Immature natural killer cell (primary cell): ENCODE results near the gene PTPRK. TPM values are rescaled to one million over a fixed set of nuclear protein-coding genes. Genes with fewer than 3 reads are reported as not detected.
"Not testable (repeated sequence)": the region's sequence is repeated elsewhere in the genome, so short reads cannot be mapped to it uniquely, and the experiment has no call there.

Experiments
- DNase-seq, 3 donors: peaks; one replicate each; pipeline ENCODE4 v3.0.0; 2022; ENCODE audit warnings: mixed read lengths in 1 of 3
- H3K27ac Mint-ChIP-seq, 6 donors: one replicate each; pipeline ENCODE4 v1.8.0; 2020; ENCODE audit warnings: mixed read lengths in 6 of 6, mild to moderate bottlenecking in 5 of 6, inconsistent platforms in 4 of 6, moderate library complexity in 3 of 6
- H3K27me3 Mint-ChIP-seq, 3 donors: one replicate each; pipeline ENCODE4 v1.8.0; 2020 to 2021; ENCODE audit warnings: low read depth in 3 of 3, mild to moderate bottlenecking in 3 of 3, mixed read lengths in 3 of 3, moderate library complexity in 3 of 3, inconsistent platforms in 1 of 3
- H3K36me3 Mint-ChIP-seq, 3 donors: one replicate each; pipeline ENCODE4 v1.8.0; 2020; ENCODE audit warnings: mixed read lengths in 3 of 3, inconsistent platforms in 2 of 3, mild to moderate bottlenecking in 2 of 3
- H3K4me1 Mint-ChIP-seq, 2 donors: one replicate each; pipeline ENCODE4 v1.8.0; 2020; ENCODE audit warnings: inconsistent platforms in 2 of 2, mild to moderate bottlenecking in 2 of 2, mixed read lengths in 2 of 2, moderate library complexity in 1 of 2
- H3K4me3 Mint-ChIP-seq, 5 donors: one replicate each; pipeline ENCODE4 v1.8.0; 2020; ENCODE audit warnings: mild to moderate bottlenecking in 5 of 5, mixed read lengths in 5 of 5, inconsistent platforms in 3 of 5, moderate library complexity in 3 of 5
- H3K9me3 Mint-ChIP-seq, 6 donors: one replicate each; pipeline ENCODE4 v1.8.0; 2020; ENCODE audit warnings: mild to moderate bottlenecking in 6 of 6, mixed read lengths in 6 of 6, inconsistent platforms in 4 of 6, moderate library complexity in 3 of 6
- polyA plus RNA-seq, 3 donors: library from polyadenylated mRNA; unstranded; fragments of 300-500 nt; fragmentation: Illumina TruSeq; gene quantifications; one replicate each; pipeline ENCODE4 v1.2.3, GENCODE V29; 2021

Gene PTPRK
- polyA plus RNA-seq, 3 donors from 2014 or later = not detected

- no peaks in the 10 kb centered on the region for H3K36me3 Mint-ChIP-seq
- H3K4me3 Mint-ChIP-seq = no peak overlapping the region
- no peak overlapping the region for H3K27ac Mint-ChIP-seq
Measured at GRCh38 chr6:128492386-128492785, 28.0 kb downstream of the PTPRK start.

GRCh38 chr6:128491610-128492206 lies 28.7 kb downstream of the PTPRK start:
- no peak for DNase-seq
- Mint-ChIP-seq H3K9me3 (peaks cover 0 to 3% (median 0%) of the 10 kb centered on the region in 6 donors), H3K4me1 (peaks cover 0 to 4% of the 10 kb centered on the region in 2 donors), H3K4me3 (peak overlapping the region in 3 of 5 donors; percentile 9 to 43 (median 15)), H3K36me3 (no peaks in the 10 kb centered on the region), H3K27me3 (peaks cover 2 to 3% (median 2%) of the 10 kb centered on the region in 3 donors), H3K27ac (no peak overlapping the region)

More at GRCh38 chr6:128492386-128492785, 28.0 kb downstream of the PTPRK start:
- DNase-seq = no peak
- H3K27me3 Mint-ChIP-seq = peaks cover under 1 to 3% (median 2%) of the 10 kb centered on the region in 3 donors
- peaks cover 0 to 3% (median 0%) of the 10 kb centered on the region in 6 donors for H3K9me3 Mint-ChIP-seq
- H3K4me1 Mint-ChIP-seq = peaks cover 0 to 4% of the 10 kb centered on the region in 2 donors

DNA sequence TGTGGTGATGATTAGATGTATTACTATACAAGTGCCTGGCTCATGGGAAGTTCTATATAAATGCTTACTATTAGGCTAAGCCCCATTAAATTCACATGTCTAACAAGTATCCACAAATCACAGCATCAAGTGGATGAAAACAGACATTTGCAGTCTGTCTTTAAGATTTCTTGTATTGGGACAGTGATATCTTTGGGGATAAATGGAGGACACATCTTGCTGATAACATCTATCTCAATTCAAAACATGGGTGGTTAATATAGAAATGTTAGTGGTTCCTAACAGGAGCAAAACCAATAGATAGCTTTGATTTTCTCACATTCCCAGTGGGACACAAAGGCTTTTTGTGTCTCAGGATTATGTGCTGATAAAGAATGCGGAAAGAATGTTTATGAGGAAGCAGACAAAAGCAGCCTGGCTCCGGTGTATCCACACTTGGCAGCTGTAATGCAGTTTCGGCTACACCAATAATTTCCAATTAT lies 29.3 kb downstream of the PTPRK start:
- H3K9me3 Mint-ChIP-seq = peaks cover 0 to 3% (median 0%) of the 10 kb centered on the region in 6 donors
- H3K27me3 Mint-ChIP-seq = peaks cover 2 to 3% (median 3%) of the 10 kb centered on the region in 3 donors
- no peaks in the 10 kb centered on the region for H3K36me3 Mint-ChIP-seq
- DNase-seq = no peak
- H3K4me3 Mint-ChIP-seq = no peak overlapping the region
- no peak overlapping the region for H3K27ac Mint-ChIP-seq
- peaks cover 0 to 4% of the 10 kb centered on the region in 2 donors for H3K4me1 Mint-ChIP-seq

- Mint-ChIP-seq H3K27ac (no peak overlapping the region), H3K27me3 (peaks cover 3% of the 10 kb centered on the region in 3 donors), H3K36me3 (no peaks in the 10 kb centered on the region), H3K9me3 (peaks cover 0 to 3% (median 0%) of the 10 kb centered on the region in 6 donors), H3K4me3 (no peak overlapping the region), H3K4me1 (peaks cover 0 to 4% of the 10 kb centered on the region in 2 donors)
- DNase-seq = no peak
Measured at GRCh38 chr6:128487746-128488145, 32.7 kb downstream of the PTPRK start.

DNA sequence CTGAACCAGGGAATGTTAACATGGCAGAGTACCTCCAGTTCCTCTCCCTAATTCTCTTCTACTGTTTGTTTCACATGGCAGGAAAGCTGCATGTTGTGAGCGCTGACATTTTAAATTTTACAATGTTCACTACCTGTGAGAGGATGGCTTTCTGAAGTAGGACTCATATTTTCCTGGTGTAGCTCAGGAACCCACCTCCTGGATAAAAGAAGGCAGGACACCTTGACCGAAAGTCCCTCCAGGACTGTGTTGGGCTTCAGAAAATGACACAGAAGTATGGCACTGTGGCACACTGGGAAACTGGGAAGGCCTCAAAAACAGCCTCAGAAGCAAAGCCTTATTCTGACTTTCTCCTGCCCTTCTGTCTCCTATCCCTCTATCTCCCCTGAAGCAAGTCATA lies 33.3 kb downstream of the PTPRK start:
- H3K4me1 Mint-ChIP-seq = peaks cover 0 to 4% of the 10 kb centered on the region in 2 donors
- no peak overlapping the region for H3K4me3 Mint-ChIP-seq
- H3K9me3 Mint-ChIP-seq = peaks cover 0 to 2% (median 0%) of the 10 kb centered on the region in 6 donors
- no peak overlapping the region for H3K27ac Mint-ChIP-seq
- no peaks in the 10 kb centered on the region for H3K36me3 Mint-ChIP-seq
- H3K27me3 Mint-ChIP-seq = peaks cover 3% of the 10 kb centered on the region in 3 donors
- DNase-seq = no peak

DNA sequence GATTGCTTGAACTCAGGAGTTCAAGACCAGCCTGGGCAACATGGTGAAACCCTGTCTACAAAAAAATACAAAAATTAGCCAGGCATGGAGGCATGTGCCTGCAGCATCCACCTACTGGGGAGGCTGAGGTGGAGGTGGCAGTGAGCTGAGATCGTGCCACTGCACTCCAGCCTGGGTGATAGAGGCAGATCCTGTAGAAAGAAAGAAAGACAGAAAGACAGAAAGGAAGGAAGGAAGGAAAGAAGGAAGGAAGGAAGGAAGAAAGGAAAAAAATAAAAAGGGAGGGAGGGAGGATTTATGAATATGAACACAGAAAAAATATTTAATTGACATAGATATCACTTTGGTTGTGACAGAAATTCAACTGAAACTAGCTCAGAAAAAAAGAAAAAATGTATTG lies 33.8 kb downstream of the PTPRK start:
- H3K36me3 Mint-ChIP-seq, H3K4me1 Mint-ChIP-seq, H3K27me3 Mint-ChIP-seq, H3K27ac Mint-ChIP-seq, H3K4me3 Mint-ChIP-seq, DNase-seq, H3K9me3 Mint-ChIP-seq: not testable (repeated sequence)

GRCh38 chr6:128483472-128484135 lies 36.8 kb downstream of the PTPRK start:
- Mint-ChIP-seq H3K9me3 (peaks cover 0 to 5% (median 0%) of the 10 kb centered on the region in 6 donors), H3K4me3 (no peak overlapping the region), H3K27ac (no peak overlapping the region), H3K36me3 (no peaks in the 10 kb centered on the region), H3K27me3 (peaks cover 0 to 3% (median 3%) of the 10 kb centered on the region in 3 donors), H3K4me1 (peaks cover 4% of the 10 kb centered on the region in 2 donors)
- DNase-seq = no peak

- Mint-ChIP-seq H3K36me3 (no peaks in the 10 kb centered on the region), H3K4me3 (no peak overlapping the region), H3K9me3 (peaks cover 0 to 5% (median 0%) of the 10 kb centered on the region in 6 donors), H3K27ac (no peak overlapping the region), H3K4me1 (peaks cover 10 to 11% of the 10 kb centered on the region in 2 donors), H3K27me3 (peaks cover 0 to 3% (median 3%) of the 10 kb centered on the region in 3 donors)
- DNase-seq = no peak
Measured at GRCh38 chr6:128482642-128483041, 37.8 kb downstream of the PTPRK start.

DNA sequence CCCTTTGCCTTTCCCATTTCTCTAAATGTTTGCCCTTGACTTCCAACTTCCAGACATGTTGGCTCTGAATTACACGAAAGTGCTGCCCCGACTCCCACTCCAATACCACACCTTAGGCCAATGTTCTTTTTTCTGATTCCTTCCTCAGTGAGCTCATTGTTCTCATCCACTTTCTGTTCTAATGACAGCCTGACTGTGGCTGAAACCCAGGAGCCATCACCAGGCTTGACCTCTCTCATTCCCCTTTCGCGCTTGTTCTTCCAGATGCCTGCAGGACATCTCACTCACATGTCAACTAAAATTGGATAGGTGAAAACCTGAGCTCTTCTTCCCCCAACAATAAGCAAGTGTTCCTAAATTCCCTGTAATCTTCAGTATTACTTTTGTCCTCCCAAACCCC lies 40.4 kb downstream of the PTPRK start:
- H3K27ac Mint-ChIP-seq = no peak overlapping the region
- H3K4me1 Mint-ChIP-seq = peaks cover 10 to 11% of the 10 kb centered on the region in 2 donors
- H3K4me3 Mint-ChIP-seq = peak overlapping the region in 1 of 5 donors; percentile 0
- no peaks in the 10 kb centered on the region for H3K27me3 Mint-ChIP-seq
- no peak for DNase-seq
- no peaks in the 10 kb centered on the region for H3K36me3 Mint-ChIP-seq
- peaks cover 0 to 7% (median 0%) of the 10 kb centered on the region in 6 donors for H3K9me3 Mint-ChIP-seq

DNA sequence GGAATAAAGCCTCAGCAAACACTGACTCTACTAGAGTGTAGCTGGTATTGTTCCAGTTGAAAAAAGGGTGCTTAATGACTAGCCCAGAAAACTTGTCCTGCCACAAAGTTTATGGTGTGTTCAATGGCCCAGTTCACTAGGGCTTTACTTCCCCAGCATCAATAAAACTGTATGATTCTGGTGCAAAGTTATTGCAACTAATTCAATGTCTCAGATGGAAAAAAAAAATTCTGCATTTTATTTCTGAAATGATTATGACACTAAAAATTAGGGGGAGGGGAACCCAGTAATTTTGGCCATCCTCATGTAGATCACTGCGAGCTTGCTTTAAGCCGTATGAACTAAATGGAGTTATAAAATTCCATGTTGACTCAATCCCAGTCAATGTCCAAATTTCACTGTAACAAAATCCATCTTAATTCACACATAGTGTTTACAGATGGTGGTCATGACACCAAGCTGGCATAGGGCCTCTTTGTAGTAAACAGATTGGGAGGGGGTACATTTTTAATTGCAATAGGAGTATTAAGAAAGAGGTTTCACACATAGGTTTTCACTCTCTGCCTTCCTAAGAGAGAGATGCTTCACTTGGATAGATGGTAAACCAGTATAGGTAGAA lies 41.2 kb downstream of the PTPRK start:
- peaks cover 10 to 11% of the 10 kb centered on the region in 2 donors for H3K4me1 Mint-ChIP-seq
- no peaks in the 10 kb centered on the region for H3K36me3 Mint-ChIP-seq
- H3K9me3 Mint-ChIP-seq = peaks cover 0 to 7% (median 0%) of the 10 kb centered on the region in 6 donors
- peak overlapping the region; percentile 72 to 84 (median 75) for H3K4me3 Mint-ChIP-seq
- H3K27ac Mint-ChIP-seq = peak overlapping the region in 1 of 6 donors; percentile 10
- no peaks in the 10 kb centered on the region for H3K27me3 Mint-ChIP-seq
- no peak for DNase-seq

DNA sequence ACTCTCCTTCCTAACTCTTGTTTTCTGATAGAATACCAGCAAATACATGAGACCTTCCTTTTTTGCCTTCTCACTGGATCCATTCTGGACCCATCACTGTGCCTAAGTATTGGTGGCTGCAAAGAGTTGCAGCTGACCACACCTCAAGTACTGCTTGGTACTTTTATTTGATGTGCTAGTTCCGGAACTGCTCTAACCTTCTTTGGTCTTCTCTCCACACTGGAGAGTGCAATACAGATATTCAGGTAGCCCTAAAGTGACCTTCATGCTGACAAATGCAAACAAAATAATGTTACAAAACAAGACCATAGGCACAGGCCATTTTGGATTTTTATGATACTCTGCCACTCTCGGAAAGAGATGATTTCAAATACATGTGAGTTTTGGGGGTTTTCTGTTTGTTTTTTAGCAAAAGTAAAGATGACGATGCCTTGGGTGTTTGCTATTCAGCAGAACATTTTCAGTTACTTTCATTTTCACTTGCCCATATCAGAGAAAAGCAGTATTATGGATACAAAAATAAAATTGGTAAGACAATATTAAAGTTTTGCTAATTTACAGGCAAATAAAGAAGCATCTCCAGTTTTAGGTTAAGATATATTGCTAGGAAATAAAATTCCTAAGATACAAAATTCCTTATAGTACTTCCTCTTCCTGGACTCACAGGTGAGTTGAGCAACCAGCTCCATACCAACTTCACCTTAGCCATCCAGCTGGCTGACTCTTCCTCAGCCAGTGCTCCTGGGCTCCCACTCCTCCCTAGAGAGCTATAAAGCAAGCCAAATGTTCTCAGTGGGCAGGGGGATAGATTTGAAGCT lies 42.0 kb downstream of the PTPRK start:
- peak in 1 of 3 donors; percentile 9 for DNase-seq

DNA sequence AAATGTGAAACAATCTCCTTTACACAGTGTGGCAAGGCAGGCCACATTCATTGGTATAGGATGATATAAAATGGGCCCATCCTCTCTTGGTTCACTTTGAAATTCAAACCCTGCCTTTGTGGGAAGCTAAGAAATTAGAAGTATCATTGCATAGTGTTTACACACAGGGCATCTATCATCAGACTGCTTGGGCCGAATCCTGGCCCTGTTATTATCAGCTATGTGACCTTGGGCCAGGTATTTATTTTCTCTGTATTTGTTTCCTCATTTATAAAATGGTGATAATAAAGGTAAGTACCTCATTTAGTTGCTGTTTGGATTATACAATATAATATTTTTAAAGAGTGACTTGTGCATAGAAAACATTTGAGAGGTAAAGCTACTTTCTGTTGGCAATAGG lies 45.5 kb downstream of the PTPRK start:
- peaks cover 0 to 7% (median 0%) of the 10 kb centered on the region in 6 donors for H3K9me3 Mint-ChIP-seq
- no peaks in the 10 kb centered on the region for H3K36me3 Mint-ChIP-seq
- no peak overlapping the region for H3K27ac Mint-ChIP-seq

More for the DNA sequence above, 42.0 kb downstream of the PTPRK start:
- peak overlapping the region; percentile 10 to 73 (median 59) for H3K27ac Mint-ChIP-seq
- H3K4me3 Mint-ChIP-seq = peak overlapping the region; percentile 72 to 84 (median 75)
- H3K4me1 Mint-ChIP-seq = peaks cover 10 to 11% of the 10 kb centered on the region in 2 donors
- peaks cover 0 to 2% (median 0%) of the 10 kb centered on the region in 3 donors for H3K27me3 Mint-ChIP-seq
- H3K9me3 Mint-ChIP-seq = peaks cover 0 to 7% (median 0%) of the 10 kb centered on the region in 6 donors
- no peaks in the 10 kb centered on the region for H3K36me3 Mint-ChIP-seq

GRCh38 chr6:128474481-128474880 lies 45.9 kb downstream of the PTPRK start:
- no peak for DNase-seq
- H3K9me3 Mint-ChIP-seq = peaks cover 0 to 4% (median 0%) of the 10 kb centered on the region in 6 donors
- no peaks in the 10 kb centered on the region for H3K36me3 Mint-ChIP-seq
- peaks cover 0 to 2% (median 0%) of the 10 kb centered on the region in 3 donors for H3K27me3 Mint-ChIP-seq
- no peak overlapping the region for H3K27ac Mint-ChIP-seq
- H3K4me3 Mint-ChIP-seq = no peak overlapping the region
- peaks cover 10 to 11% of the 10 kb centered on the region in 2 donors for H3K4me1 Mint-ChIP-seq

More for the DNA sequence above, 45.5 kb downstream of the PTPRK start:
- peaks cover 10 to 11% of the 10 kb centered on the region in 2 donors for H3K4me1 Mint-ChIP-seq
- H3K27me3 Mint-ChIP-seq = peaks cover 0 to 2% (median 0%) of the 10 kb centered on the region in 3 donors
- DNase-seq = no peak
- no peak overlapping the region for H3K4me3 Mint-ChIP-seq
